GM12878 (cell line): ENCODE results near the gene LCE1F. TPM values are rescaled to one million over a fixed set of nuclear protein-coding genes. Genes with fewer than 3 reads are reported as not detected.

ENCODE experiments used
- ATAC-seq: fragments of 200-7000 bp; cut with Tn5 transposase; 3 replicates; pipeline ENCODE4 v1.9.1; 2020; ENCODE audit warnings: mild to moderate bottlenecking, moderate library complexity
- BruUV-seq: library from RNA; stranded (reverse); fragments of 400-500 nt; replicated peaks from 2 replicates; lab custom pipeline; 2021; lab: Mats Ljungman, UMichigan
- CTCF ChIA-PET: fragments of 300-600 bp; sonication (Branson Sonifier 250); formaldehyde crosslinking; extraction: SDS; loops from one replicate; lab custom pipeline; 2021; ENCODE audit warnings: inconsistent platforms; lab: Yijun Ruan, JAX
- POLR2A ChIA-PET: fragments of 350-600 bp; formaldehyde crosslinking; extraction: SDS; loops from one replicate; lab custom pipeline; 2021; ENCODE audit warnings: inconsistent platforms; lab: Charles Lee
- RAD21 ChIA-PET: fragments of 300-600 bp; sonication (Branson Sonifier 250); formaldehyde crosslinking; loops from one replicate; lab custom pipeline; 2023; ENCODE audit warnings: antibody characterized with exemption; ENCODE audit not compliant: unreplicated experiment; lab: Charles Lee
- SMC1A ChIA-PET: fragments of 300-600 bp; sonication (Branson Sonifier 250); formaldehyde crosslinking; loops from one replicate; lab custom pipeline; 2023; ENCODE audit not compliant: unreplicated experiment, uncharacterized antibody; lab: Charles Lee
- DNase-seq: peaks from one replicate; pipeline ENCODE4 v3.0.0-alpha.2; 2011; ENCODE audit warnings: low read depth, low spot score
- FAIRE-seq: peaks from 3 replicates; lab custom pipeline; 2011; peaks lifted over from hg19 to GRCh38; lab: Jason Lieb, UNC
- H2AFZ ChIP-seq: 2 replicates; pipeline ENCODE4 v1.6.0; 2011; ENCODE audit warnings: low read depth, low read length, control low read depth; ENCODE audit not compliant: control insufficient read depth
- H3K27ac ChIP-seq: 2 replicates; pipeline ENCODE4 v1.5.1; 2011; ENCODE audit warnings: control low read depth; ENCODE audit not compliant: control insufficient read depth, insufficient read depth
- H3K27me3 ChIP-seq, 2 experiments: replicated peaks in 1 of 2; 2 replicates each; pipeline versions ENCODE4 v1.6.0 to v1.6.1; 2011; ENCODE audit warnings: low read length in 1 of 2; ENCODE audit not compliant: control insufficient read depth in 2 of 2, insufficient read depth in 2 of 2
- H3K36me3 ChIP-seq, 2 experiments: 2 replicates each; pipeline ENCODE4 v1.5.1; 2011; ENCODE audit warnings: low read length in 1 of 2; ENCODE audit not compliant: control insufficient read depth in 2 of 2, insufficient read depth in 2 of 2
- H3K4me1 ChIP-seq: 2 replicates; pipeline ENCODE4 v1.6.1; 2011; ENCODE audit warnings: mild to moderate bottlenecking, low read length, moderate library complexity, mixed read lengths; ENCODE audit not compliant: control insufficient read depth, insufficient read depth
- H3K4me2 ChIP-seq: 2 replicates; pipeline ENCODE4 v1.6.0; 2011; ENCODE audit warnings: control low read depth; ENCODE audit not compliant: control insufficient read depth, insufficient read depth
- H3K4me3 ChIP-seq: fragments of 200-600 bp; sonication (generic); 2 replicates; pipeline ENCODE4 v1.5.1; 2016
- H3K79me2 ChIP-seq: 2 replicates; pipeline ENCODE4 v1.6.0; 2011; ENCODE audit warnings: low read length; ENCODE audit not compliant: control insufficient read depth, insufficient read depth
- H3K9ac ChIP-seq: 2 replicates; pipeline ENCODE4 v1.8.0; 2011; ENCODE audit warnings: low read length, control low read depth, mixed read lengths; ENCODE audit not compliant: control insufficient read depth, insufficient read depth
- H3K9me3 ChIP-seq: replicated peaks from 3 replicates; pipeline ENCODE4 v1.5.1; 2011; ENCODE audit warnings: mild to moderate bottlenecking, low read length; ENCODE audit not compliant: control insufficient read depth, insufficient read depth
- H4K20me1 ChIP-seq: 2 replicates; pipeline ENCODE4 v1.6.0; 2011; ENCODE audit not compliant: control insufficient read depth, insufficient read depth
- E2F8 ChIP-seq: fragments of 450-650 bp; IDR thresholded peaks from 2 replicates; pipeline ENCODE4 v1.6.1; 2018; ENCODE audit warnings: mild to moderate bottlenecking, low read depth, moderate library complexity; ENCODE audit not compliant: partially characterized antibody
- SMC3 ChIP-seq: IDR thresholded peaks from 2 replicates; pipeline ENCODE4 v1.6.1; 2011; ENCODE audit warnings: low read length, improper control_type of control experiment, borderline replicate concordance
- SREBF1 ChIP-seq: IDR thresholded peaks from 2 replicates; pipeline ENCODE4 v1.6.1; 2012; ENCODE audit warnings: mild to moderate bottlenecking, low read length
- TARDBP ChIP-seq: IDR thresholded peaks from 2 replicates; pipeline ENCODE4 v1.6.1; 2016; ENCODE audit warnings: borderline replicate concordance
- TBL1XR1 ChIP-seq: IDR thresholded peaks from 2 replicates; pipeline ENCODE4 v1.6.1; 2012; ENCODE audit warnings: low read depth, low read length, improper control_type of control experiment
- TCF7 ChIP-seq: IDR thresholded peaks from 2 replicates; pipeline ENCODE4 v1.6.1; 2014; ENCODE audit warnings: antibody characterized with exemption, borderline replicate concordance
- in situ Hi-C: fragments of 300-500 bp; cut with MboI; formaldehyde crosslinking; loops from 9 replicates; pipeline ENCODE4 v1.14.3; 2018; ENCODE audit warnings: mixed read lengths
- intact Hi-C: fragments of 100-400 bp; cut with micrococcal nuclease; formaldehyde crosslinking; loops from one replicate; pipeline ENCODE4 v1.14.2; 2022; ENCODE audit not compliant: unreplicated experiment
- polyA plus RNA-seq, 11 experiments: library from polyadenylated mRNA; depleted of rRNA in 4 of 11; unstranded in 6 of 11; stranded (reverse) in 5 of 11; fragments of >200 nt; fragmentation: Nextera tagmentation in 4 of 11; fragmentation: Illumina TruSeq in 1 of 11; extraction: Ambion mirVana in 4 of 11; extraction: Trizol in 1 of 11; gene quantifications; 1 replicate in 1 of 11; 2 replicates in 10 of 11; pipeline versions ENCODE4 v1.2.1 to v1.2.3, GENCODE V29; 2011 to 2016; ENCODE audit warnings: inconsistent platforms in 2 of 11, missing spikeins in 2 of 11, low read depth in 1 of 11
- total RNA-seq, 4 experiments: library from RNA; depleted of rRNA in 3 of 4; stranded (reverse); fragments of >200 nt in 3 of 4; fragmentation: Illumina TruSeq in 1 of 4; extraction: Trizol in 1 of 4; gene quantifications; 2 replicates each; pipeline versions ENCODE4 v1.2.1 to v1.2.3, GENCODE V29; 2013 to 2021

LCE1F gene
- total and polyA plus RNA-seq, 10 of the 15 experiments (the other 5 are each of a cell fraction or from before 2014, with no cell fraction given): 0.72 to 0.96 TPM; not detected in 8

GRCh38 chr1:152741656-152742055 lies 33.3 kb upstream of the LCE1F start:
- SMC1A ChIA-PET: no interaction called here
- POLR2A ChIA-PET: no interaction called here
- no peak overlapping the region for H3K27ac ChIP-seq
- no peaks in the 10 kb centered on the region for H3K36me3 ChIP-seq
- TF ChIP-seq TBL1XR1 (no peak), TARDBP (no peak), E2F8 (no peak), TCF7 (no peak), SMC3 (no peak), SREBF1 (no peak)
- no peaks in the 10 kb centered on the region; a peak in 1 of 4 replicates for H3K27me3 ChIP-seq
- no peak for DNase-seq
- FAIRE-seq: no peak
- RAD21 ChIA-PET: no interaction called here
- H3K4me2 ChIP-seq: no peak overlapping the region
- in situ Hi-C loops (no loop called here), intact Hi-C loops (no loop called here)
- no peaks in the 10 kb centered on the region for H3K4me1 ChIP-seq
- no peak overlapping the region for H3K4me3 ChIP-seq
- CTCF ChIA-PET: interaction anchor here (1.3 kb wide), 1 partner anchor 24 kb away, joined by 3 read pairs; no protein-coding TSS in a partner anchor
- H3K9ac ChIP-seq: no peak overlapping the region
- H3K9me3 ChIP-seq: no peaks in the 10 kb centered on the region
- H3K79me2 ChIP-seq: no peaks in the 10 kb centered on the region
- ATAC-seq: no peak
- H2AFZ ChIP-seq: no peak overlapping the region
- no peaks in the 10 kb centered on the region for H4K20me1 ChIP-seq
- BruUV-seq: no TSS peak
